COLO668 (cell line): ENCODE measurements around the gene KRTAP2-1.
"Not testable (repeated sequence)": the region's sequence is repeated elsewhere in the genome, so short reads cannot be mapped to it uniquely, and the experiment has no call there.

Experiments used
- DNase-seq: peaks from one replicate; lab custom pipeline; 2025; ENCODE audit not compliant: unreplicated experiment; lab: John Stamatoyannopoulos, UW

KRTAP2-1 gene, protein sequence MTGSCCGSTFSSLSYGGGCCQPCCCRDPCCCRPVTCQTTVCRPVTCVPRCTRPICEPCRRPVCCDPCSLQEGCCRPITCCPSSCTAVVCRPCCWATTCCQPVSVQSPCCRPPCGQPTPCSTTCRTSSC

DNA sequence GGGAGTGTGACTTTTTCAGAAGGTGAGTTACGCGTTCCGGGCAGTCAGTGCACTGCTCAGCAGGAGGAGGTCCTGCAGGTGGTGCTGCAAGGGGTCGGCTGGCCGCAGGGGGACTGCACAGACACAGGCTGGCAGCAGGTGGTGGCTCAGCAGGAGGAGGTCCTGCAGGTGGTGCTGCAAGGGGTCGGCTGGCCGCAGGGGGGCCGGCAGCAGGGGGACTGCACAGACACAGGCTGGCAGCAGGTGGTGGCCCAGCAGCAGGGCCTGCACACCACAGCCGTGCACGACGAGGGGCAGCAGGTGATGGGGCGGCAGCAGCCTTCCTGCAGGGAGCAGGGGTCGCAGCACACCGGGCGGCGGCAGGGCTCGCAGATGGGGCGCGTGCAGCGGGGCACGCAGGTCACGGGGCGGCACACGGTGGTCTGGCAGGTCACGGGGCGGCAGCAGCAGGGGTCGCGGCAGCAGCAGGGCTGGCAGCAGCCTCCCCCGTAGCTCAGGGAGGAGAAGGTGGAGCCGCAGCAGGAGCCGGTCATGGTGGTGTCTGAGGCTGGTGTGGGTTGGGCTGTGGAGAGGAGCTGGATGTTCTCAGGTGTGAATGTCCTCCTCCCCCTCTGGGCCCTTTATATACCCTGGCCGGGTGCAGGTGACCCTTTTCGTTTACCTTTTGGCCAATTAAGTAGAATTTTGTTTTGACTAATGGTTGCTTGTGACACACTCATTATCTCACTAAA lies at the start of gene KRTAP2-1:
Gene KRTAP2-1 (minus strand): TSS at position 582 of the 731 bp plus-strand sequence. CDS start 49 bp downstream, at position 533.
- not testable (repeated sequence) for DNase-seq

DNA sequence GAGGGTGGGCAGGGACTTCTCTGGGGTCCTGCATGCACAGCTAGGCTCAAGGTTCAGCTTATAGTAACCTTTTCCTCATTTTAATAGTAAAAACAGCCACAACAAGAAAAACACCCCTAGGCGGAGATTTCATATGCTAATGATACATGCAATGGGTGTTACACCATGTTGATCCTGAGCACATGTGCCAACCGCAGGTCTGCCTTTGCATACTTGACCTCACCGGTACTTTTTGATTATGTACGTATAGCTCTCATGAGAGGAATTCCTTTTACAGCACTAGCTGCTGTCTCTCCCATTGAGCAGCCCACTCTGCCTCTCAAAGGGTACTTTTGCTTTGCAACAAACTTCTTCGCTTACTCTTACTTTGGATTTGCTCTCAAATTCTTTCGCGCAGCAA lies 48.9 kb upstream of the KRTAP2-1 start:
- DNase-seq = no peak

DNA sequence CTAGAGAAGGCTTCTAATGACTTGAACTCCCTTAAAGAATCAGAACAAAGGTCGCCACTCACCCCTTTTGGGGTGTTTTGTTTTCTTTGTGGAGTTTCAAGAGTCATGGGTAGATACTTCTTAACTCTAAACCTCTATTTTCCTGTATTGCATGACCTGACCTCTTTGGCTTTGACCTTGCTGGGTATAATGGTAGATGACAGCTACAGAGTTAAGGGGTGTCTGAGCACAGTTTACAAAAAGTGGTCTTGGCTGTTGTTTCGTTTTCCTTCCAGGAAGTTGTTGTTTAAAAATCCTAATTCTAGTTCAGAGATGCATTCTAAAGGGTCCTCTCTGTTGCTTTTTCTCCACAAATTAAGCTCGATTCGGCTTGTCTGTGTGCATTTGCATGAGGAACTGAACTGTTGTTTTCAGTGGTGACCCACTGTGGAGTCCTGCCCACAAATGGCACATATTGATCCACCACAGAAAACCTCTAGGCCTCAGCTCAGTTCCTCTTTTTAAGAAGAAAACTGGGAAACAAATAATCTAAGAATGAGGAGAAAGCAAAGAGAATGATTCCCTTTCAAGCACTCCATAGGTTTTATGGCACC lies 41.7 kb upstream of the KRTAP2-1 start:
- not testable (repeated sequence) for DNase-seq

DNA sequence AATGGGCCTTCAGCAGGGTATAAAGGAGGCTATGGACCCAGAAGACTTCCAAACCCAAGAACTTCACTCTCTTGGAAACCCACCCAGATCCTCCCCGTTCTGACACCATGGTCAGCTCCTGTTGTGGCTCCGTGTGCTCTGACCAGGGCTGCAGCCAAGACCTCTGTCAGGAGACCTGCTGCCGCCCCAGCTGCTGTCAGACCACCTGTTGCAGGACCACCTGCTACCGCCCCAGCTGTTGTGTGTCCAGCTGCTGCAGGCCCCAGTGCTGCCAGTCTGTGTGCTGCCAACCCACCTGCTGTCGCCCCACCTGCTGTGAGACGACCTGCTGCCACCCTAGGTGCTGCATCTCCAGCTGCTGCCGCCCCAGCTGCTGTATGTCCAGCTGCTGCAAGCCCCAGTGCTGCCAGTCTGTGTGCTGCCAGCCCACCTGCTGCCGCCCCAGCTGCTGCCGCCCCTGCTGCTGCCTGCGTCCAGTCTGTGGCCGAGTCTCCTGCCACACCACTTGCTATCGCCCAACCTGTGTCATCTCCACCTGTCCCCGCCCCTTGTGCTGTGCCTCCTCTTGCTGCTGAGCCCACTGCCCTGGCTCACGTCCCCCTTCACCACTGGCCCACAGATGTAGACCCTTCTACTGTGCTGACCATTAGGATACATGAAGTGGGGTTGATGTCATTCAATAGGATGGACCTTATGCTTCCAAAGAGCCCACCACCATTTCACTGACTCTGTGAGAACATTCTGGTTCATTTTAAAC lies 37.2 kb upstream of the KRTAP2-1 start, which contains the start of gene KRTAP4-7:
Gene KRTAP4-7 (plus strand): TSS at position 51 of the 757 bp plus-strand sequence. CDS start 57 bp downstream, at position 108.
- DNase-seq = not testable (repeated sequence)

DNA sequence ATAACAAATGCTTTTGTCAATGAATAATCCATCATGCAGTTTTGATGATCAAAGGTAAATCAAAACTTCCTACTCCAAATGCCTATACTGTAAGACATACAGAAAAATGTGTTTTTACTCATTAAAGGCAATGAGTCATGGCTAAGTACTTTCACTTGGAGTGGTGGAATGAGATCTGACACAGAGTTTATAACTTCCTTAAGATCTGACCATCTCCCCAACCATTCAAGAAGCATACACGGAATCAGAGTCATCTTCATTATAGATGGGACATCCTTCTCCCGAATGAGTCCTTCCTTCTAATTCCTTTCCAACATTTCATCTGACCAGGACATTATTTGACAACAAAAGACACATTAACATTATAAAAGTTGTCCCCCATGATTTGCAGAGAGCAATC lies 36.3 kb upstream of the KRTAP2-1 start:
- not testable (repeated sequence) for DNase-seq

DNA sequence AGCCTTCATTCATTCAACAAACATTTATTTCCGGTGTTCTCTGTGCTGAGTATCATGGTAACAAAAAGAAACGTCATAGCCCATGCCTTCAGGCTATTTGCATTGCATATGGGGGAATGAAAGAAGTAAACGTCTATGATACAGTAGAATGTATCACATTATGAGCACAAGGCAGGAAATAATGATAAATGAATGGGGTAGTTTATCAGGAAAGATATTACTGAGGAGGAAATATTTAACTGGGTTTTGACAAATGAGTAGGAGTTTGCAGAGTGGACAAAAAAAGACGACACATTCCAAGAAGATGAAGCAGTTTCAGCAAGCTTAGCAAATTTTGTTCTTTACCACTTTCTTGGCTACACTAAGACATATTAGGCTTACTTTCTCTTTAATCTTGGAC lies 35.5 kb upstream of the KRTAP2-1 start:
- DNase-seq = no peak

DNA sequence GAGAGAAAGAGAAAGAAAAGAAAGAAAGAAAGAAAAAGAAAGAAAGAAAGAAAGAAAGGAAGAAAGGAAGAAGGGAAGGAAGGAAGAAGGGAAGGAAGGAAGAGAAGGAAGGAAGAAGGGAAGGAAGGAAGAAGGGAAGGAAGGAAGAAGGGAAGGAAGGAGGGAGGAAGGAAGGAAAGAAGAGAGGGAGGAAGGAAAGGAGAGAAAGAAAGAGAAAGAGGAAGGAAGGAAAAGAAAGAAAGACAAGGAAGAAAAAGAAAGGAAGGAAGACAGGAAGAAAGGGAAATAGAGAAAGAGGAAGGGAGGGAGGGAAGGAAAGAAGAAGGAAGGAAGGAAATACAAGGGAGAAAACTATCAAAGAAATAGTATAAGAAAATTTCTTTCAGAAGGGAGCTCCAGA lies 29.7 kb upstream of the KRTAP2-1 start:
- no peak for DNase-seq

DNA sequence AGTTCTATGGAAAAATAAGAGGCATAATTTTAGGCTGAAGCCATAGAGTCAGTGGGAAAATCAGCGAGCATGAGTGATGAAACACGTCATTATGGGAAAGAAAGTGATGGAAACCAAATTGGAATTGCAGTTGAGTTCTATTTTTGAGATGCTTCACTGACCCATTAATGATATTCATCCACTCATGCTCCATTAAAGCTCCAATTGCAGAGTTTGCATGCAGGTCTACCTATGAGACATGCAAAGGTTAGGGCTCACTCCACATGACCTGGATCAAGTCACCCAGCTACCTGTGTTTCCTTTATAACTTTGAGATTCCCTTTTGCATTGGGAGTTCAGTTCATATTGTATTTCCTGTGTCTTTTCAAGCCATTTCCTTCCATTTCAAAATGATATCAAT lies 26.6 kb upstream of the KRTAP2-1 start:
- no peak for DNase-seq

DNA sequence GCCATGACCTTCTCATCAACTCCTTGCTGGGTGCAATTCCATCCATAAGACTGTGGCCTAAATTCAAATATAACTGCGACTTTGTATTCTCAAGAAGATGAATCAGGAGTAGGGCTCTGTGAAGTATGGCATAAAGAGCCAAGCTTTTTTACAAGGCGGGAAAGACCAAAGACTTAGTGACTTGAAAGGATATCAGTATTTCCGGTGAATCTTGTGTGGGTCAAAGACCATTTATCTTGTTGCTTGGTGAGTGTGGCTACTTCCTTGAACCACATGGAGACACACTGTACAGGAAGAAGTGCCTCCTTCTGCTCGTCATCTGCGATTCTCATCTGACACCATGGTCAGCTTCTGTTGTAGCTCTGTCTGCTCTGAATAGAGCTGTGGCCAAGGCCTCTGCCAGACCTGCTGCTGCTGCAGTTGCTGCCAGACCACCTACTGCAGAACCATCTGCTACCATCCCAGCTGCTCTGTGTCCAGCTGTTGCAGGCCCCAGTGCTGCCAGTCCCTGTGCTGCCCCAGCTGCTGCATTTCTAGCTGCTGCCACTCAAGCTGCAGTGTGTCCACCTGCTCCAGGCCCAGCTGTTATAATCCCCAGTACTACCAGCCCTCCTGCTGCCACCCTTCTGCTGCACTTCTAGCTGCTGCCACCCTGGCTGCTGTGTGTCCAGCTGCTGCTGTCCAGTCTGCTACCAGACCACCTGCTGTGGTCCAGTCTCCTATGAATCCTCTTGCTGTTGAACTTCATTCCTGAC lies 24.7 kb upstream of the KRTAP2-1 start:
- DNase-seq = peak; percentile 11

DNA sequence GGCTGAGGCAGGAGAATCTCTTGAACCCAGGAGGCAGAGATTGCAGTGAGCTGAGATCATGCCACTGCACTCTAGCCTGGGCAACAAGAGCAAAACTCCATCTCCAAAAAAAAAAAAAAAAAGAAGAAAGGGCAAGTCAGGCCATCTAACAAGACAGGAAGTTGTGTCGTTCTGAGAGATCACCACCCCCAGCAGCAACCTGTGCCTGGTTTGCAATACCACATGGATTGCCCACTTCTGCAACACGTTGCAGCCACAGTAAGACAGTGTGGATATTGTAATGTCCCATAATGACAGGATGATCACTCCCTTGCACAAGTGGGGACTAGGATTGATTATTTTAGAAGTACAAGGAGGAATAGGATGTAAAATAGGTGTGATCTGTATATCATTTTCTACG lies 21.9 kb upstream of the KRTAP2-1 start:
- DNase-seq = no peak

DNA sequence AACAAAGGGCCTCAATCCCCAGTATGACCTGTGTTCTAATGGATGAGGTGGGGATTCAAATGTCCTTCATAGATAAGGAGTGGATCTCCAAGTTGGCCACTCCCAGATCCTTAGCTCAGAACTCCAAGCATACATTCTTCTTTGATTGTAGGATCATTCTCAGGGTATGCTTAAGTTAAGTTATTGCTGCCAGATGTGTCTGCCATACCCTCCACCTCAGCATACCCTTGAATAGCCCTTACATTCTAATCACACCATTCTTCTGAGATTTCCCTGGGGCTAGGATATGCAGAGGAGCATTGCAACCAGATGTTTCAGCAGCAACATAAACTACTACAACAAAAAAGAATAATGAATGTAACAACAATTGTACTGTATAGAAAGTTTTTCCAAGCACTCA lies 20.2 kb upstream of the KRTAP2-1 start:
- DNase-seq = no peak

DNA sequence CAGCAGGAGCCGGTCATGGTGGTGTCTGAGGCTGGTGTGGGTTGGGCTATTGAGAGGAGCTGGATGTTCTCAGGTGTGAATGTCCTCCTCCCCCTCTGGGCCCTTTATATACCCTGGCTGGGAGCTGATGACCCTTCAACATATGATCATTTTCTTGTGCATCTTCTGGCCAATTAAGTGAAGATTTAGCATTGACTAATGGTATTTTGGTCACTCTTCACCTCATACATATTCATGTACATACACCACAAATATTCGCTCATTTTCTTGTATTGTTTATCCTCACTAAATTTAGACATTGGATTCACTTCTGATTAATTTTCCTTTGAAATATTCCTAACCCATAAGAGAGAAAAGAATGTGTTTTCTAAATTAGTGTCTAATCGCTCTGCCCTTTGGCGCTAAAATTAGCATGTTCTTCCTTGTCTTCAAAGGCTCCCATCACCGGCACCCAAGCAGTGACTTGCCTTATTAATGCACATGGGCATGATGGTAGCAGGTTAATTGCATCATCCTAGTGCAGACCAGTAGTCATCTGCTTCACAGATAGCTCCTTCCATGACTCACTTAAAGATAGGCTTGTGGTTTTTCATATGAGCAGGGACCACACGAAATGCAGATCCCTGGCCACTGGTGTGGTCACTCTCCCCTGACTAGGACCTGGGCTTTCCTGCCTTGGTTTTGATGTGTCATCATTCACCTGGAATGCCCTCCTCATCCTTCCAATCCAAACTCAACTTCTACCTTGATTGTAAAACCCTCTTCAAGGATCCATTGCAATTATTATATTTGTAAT lies 18.9 kb upstream of the KRTAP2-1 start, which contains the start of gene KRTAP2-4:
Gene KRTAP2-4 (minus strand): TSS at position 51 of the 796 bp plus-strand sequence. CDS start 34 bp downstream, at position 17.
- DNase-seq = no peak

DNA sequence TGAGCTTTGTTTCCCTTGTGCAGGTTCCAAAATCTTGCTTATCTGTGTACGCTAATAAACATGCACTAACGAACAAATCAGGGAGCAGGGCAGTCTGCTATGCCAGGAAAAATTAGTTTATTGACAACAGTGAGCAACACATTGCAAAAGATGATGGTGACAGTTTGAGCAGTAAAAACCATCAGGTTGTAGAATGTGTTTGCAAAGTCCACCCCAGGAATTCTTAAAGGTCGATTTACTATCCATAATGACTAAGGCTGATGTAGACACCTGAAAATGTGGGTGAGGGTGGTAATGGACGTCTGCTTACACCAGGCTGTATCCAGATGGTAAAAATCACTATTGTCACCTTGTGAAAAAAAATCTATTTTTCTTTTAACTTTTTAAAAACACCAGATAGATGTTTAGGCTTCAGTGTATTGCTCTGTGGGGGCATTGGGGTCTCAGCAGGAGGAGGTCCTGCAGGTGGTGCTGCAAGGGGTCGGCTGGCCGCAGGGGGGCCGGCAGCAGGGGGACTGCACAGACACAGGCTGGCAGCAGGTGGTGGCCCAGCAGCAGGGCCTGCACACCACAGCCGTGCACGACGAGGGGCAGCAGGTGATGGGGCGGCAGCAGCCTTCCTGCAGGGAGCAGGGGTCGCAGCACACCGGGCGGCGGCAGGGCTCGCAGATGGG lies 18.0 kb upstream of the KRTAP2-1 start:
- not testable (repeated sequence) for DNase-seq

DNA sequence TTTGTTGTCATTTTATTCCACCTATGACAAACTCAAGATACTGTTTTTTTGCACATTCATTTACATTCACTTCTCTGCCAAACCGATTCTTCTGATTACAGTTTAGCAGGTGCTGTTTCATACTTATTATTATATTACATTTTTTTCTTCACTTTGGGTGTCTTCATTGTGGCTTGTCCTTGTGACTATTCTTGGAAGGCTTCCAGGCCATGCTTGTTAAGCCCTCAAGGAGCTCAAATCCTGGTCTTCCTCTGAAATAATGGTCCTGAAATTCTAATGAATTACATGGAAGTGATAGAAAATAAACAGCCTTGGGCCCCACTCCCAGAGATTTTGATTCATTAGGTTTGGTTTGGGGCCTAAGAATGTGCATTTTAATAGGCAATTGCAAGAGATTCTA lies 17.2 kb upstream of the KRTAP2-1 start:
- DNase-seq = no peak

DNA sequence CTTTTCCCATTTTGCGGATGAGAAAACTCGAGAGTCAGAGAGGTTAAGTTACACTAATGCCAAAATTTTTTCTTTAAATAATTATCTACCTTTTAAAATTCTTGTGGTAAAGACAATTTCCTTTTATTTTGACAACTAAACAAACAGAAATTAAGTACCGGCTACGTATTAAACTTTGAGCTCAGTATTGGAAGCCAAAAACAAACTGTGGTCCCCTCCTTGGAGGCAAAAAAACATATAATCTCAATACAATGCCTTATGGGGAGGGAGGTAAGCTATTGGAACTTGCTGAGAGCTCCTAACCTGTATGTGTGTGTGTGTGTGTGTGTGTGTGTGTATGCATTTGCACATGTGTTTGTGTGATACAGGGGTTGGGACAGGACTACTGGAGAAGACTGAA lies 16.3 kb upstream of the KRTAP2-1 start:
- DNase-seq = no peak

DNA sequence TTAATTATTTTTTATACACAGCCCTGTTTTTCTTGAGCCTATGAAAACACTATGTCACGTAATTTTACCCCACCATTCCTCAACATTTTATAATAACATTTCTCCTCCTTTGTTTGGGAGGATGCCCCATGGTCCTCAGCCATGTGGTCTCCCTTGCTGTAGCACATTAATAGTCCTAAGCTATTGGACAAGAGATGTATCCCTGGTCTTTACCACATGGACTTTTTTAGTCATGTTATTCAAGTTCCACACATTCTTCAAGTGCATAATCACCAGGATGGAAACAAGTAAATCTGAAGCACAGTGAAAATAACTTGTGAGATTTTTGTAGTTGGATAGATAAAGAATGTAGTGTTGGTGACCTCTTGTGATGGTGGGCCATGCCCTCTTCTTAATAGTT lies 14.8 kb upstream of the KRTAP2-1 start:
- no peak for DNase-seq

DNA sequence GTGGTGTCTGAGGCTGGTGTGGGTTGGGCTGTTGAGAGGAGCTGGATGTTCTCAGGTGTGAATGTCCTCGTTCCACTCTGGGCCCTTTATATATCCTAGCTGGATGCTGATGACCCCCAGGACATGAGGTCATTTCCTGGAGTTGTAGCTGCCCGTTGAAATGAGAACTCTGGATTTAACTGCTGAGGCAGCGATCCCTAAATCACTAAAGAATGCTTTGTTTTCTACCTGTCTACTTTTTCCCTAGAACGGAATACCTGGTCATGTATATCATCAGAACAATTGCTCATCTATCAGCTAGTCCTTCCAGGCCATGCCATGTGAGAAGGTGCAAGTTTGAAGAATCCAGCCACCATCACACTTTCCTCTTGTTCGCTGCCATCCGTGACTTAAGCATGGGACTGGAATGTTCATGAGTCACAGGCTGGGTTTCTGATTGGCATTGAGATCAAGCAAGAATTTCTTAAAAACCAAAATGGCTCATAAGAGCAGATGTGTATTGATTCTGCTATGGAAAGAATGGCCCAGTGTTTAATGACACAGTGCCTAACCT lies 13.0 kb upstream of the KRTAP2-1 start, which contains the start of gene KRTAP2-3:
Gene KRTAP2-3 (minus strand): TSS at position 63 of the 553 bp plus-strand sequence. CDS start 64 bp downstream, outside the sequence.
- DNase-seq = no peak

DNA sequence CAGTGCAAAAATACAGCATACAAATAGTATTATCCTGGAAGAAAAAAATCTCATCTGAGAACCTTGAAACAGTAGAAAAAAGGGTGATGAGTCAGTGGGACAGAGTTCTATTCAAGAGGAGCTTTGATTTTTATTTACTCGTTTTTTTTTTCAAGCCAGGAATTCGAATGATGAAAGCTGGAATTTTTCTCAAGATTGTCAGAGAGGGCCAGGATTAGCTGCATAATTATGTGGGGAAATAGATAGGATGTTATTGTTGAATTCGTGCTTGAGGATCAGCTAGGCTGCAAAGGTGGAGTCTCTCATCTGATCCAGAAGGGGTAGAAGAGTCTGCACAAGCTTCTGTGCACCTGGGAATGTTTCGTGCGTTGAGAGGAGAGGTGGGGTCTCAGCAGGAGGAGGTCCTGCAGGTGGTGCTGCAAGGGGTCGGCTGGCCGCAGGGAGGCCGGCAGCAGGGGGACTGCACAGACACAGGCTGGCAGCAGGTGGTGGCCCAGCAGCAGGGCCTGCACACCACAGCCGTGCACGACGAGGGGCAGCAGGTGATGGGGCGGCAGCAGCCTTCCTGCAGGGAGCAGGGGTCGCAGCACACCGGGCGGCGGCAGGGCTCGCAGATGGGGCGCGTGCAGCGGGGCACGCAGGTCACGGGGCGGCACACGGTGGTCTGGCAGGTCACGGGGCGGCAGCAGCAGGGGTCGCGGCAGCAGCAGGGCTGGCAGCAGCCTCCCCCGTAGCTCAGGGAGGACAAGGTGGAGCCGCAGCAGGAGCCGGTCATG lies 12.3 kb upstream of the KRTAP2-1 start:
- not testable (repeated sequence) for DNase-seq
